ENCODE data around the gene RHBDD3. TPM values are rescaled to one million over a fixed set of nuclear protein-coding genes. Genes with fewer than 3 reads are reported as not detected.

The RHBDD3 gene
- total RNA-seq, 1 donor from 2014 or later, result 29.7 TPM

DNA sequence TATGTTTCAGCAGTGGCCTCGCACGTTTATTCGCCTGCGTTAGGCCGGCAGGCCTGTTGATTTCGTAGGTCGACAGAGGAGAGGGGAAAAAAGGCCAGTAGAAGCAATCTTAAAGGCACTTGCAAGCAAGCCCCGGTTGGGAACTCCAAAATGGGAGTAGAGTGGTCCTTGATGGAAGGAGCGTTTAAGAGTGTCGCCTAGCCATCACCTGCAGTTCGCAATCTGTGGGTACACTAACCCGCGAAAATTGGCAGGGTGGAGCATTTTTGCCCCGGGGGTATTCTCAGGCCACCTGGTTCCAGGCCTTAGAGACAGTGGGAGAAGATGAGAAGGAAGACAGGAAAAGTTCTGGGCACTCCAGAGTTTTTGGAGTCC lies 1.4 kb upstream of the RHBDD3 start:
- peaks cover 0 to 27% of the 10 kb centered on the region in 2 donors for H3K36me3 ChIP-seq
- H3K27ac ChIP-seq, result peak overlapping the region; percentile 99
- TF ChIP-seq POLR2A (IDR thresholded peaks at IDR 0.05), result no peak
- TF ChIP-seq, protein P1, sequence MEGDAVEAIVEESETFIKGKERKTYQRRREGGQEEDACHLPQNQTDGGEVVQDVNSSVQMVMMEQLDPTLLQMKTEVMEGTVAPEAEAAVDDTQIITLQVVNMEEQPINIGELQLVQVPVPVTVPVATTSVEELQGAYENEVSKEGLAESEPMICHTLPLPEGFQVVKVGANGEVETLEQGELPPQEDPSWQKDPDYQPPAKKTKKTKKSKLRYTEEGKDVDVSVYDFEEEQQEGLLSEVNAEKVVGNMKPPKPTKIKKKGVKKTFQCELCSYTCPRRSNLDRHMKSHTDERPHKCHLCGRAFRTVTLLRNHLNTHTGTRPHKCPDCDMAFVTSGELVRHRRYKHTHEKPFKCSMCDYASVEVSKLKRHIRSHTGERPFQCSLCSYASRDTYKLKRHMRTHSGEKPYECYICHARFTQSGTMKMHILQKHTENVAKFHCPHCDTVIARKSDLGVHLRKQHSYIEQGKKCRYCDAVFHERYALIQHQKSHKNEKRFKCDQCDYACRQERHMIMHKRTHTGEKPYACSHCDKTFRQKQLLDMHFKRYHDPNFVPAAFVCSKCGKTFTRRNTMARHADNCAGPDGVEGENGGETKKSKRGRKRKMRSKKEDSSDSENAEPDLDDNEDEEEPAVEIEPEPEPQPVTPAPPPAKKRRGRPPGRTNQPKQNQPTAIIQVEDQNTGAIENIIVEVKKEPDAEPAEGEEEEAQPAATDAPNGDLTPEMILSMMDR (IDR thresholded peaks at IDR 0.05), result no peak
- TF ChIP-seq POLR2AphosphoS5 (IDR thresholded peaks at IDR 0.05; ENCODE audit: insufficient read depth in 1 of 2, low read depth in 1 of 2), result no peak
- no peak for DNase-seq (ENCODE audit: extremely low spot score in 2 of 2)
- H3K4me1 ChIP-seq, result peaks cover 74% of the 10 kb centered on the region
- H3K27me3 ChIP-seq, result no peaks in the 10 kb centered on the region
- H3K9me3 ChIP-seq, result no peaks in the 10 kb centered on the region
- peak overlapping the region; percentile 86 to 95 for H3K4me3 ChIP-seq
- intact Hi-C loops (cut with DNase I), result no loop called here

DNA sequence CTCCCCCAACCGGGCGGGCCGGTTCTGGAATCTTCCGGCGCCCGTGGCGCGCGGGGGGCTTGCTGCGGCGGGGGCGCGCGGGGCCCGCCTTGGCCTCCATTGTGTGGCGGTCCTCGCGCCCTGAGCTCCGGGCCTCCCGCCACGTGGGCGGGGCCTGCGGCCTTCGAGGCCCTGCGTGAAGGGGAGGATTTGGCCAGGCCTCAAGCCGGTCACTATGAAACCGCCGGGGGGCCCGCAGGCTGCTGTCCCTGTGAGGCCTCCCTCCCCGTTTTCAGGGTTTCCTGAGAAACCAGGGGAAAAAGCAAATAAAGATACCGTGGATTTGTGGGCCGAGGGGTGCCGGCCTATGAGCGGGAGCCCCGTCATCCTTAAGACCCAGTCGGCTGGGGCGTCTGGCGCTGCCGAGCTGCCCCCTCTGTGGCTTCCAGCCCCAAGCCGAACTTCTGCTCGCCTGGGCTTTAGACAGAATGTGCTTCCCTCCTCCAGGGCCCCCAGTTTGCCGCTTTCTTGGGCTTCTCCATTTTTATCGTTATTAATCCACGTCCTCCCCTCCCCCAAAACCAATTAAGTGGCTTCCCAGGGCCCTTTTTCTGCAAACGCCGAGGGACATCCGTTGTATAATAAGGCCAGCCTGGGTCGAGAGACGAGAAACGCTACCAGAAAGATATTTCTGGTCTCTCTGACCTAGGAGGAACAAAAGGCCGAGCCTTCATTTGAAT lies 889 bp upstream of the RHBDD3 start:
- peaks cover 69% of the 10 kb centered on the region for H3K4me1 ChIP-seq
- H3K4me3 ChIP-seq, result peak overlapping the region; percentile 86 to 95
- no peak for DNase-seq (ENCODE audit: extremely low spot score in 2 of 2)
- H3K36me3 ChIP-seq, result peaks cover 0 to 23% of the 10 kb centered on the region in 2 donors
- H3K27ac ChIP-seq, result peak overlapping the region; percentile 99
- intact Hi-C loops (cut with DNase I), result no loop called here
- TF ChIP-seq, protein P1 (IDR thresholded peaks at IDR 0.05), result no peak
- TF ChIP-seq POLR2A (IDR thresholded peaks at IDR 0.05), result no peak
- TF ChIP-seq POLR2AphosphoS5 (IDR thresholded peaks at IDR 0.05; ENCODE audit: insufficient read depth in 1 of 2, low read depth in 1 of 2), result no peak
- no peaks in the 10 kb centered on the region for H3K9me3 ChIP-seq
- no peaks in the 10 kb centered on the region for H3K27me3 ChIP-seq

DNA sequence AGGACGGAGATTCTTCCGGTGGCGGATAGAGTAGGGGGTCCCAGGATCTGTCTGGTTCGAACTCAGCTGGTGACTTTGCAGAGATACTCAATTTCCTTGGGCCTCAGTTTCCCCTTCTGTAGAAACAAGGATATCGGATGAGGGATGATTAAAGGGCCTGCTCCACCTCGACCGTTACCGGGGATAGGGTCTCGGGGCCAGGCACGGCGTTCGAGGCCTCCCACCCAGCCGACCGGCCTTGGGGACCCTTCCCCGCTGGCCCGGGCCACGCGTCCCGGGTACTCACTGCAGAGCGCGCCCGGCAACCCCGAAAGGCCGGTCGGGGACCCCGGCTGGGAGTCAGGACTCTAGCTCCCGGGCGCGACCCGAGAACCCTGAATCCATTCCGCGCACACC lies 321 bp downstream of the RHBDD3 start:
- Histone ChIP-seq H3K27ac (peak overlapping the region; percentile 99), H3K4me1 (peaks cover 56% of the 10 kb centered on the region), H3K36me3 (peaks cover 0 to 14% of the 10 kb centered on the region in 2 donors), H3K27me3 (no peaks in the 10 kb centered on the region), H3K4me3 (peak overlapping the region; percentile 86 to 95), H3K9me3 (no peaks in the 10 kb centered on the region)
- intact Hi-C loops (cut with DNase I), result no loop called here
- TF ChIP-seq, protein P1 (IDR thresholded peaks at IDR 0.05), result no peak
- no peak for TF ChIP-seq POLR2AphosphoS5 (IDR thresholded peaks at IDR 0.05; ENCODE audit: insufficient read depth in 1 of 2, low read depth in 1 of 2)
- no peak for TF ChIP-seq POLR2A (IDR thresholded peaks at IDR 0.05)
- no peak for DNase-seq (ENCODE audit: extremely low spot score in 2 of 2)

DNA sequence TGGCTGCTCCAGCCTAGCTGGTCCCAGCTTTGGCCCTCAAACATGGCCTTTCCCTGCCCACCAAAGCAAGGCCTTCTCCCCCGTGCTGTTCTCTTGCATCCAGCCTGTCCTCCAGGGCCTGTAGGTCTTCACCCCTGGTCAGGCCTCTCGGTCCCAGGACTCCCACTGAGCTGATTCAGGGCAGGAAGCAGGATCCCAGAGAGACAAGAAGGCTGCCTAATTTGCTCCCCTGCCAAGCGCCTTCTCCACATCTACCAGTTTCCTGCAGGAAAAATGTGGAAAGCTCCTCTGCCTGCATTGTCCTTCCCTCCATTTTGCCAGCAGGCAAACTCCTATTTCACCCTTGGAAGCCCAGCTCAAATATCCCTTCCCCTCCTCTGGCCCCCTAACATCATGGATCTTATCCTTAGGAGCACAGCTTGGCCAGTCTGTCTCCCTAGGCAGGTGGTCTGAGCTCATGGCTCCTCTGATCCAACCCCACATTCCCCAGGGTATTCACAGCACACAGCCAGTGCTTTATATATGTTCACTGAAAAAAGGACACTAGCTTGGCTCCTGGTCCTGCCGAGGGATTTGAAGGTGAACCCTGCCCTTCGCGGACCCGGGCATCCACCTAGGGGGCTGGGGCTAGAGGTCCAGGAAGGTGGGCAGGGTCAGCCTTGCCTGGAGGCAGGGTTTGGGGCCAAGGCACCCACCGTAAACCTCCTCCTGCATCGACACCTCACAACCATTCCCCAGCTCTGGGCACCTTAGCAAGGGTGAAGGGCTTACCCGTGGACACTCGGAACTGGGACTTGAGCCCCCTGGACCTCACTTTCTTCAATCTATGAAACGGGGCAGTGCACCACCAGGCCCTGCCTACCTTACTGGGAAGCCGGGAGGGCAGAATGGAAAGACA lies 968 bp downstream of the RHBDD3 start:
- intact Hi-C loops (cut with DNase I), result no loop called here
- H3K9me3 ChIP-seq, result no peaks in the 10 kb centered on the region
- H3K4me3 ChIP-seq, result peak overlapping the region; percentile 86 to 95
- TF ChIP-seq POLR2A (IDR thresholded peaks at IDR 0.05), result no peak
- TF ChIP-seq POLR2AphosphoS5 (IDR thresholded peaks at IDR 0.05; ENCODE audit: insufficient read depth in 1 of 2, low read depth in 1 of 2), result no peak
- TF ChIP-seq, protein P1 (IDR thresholded peaks at IDR 0.05), result no peak
- DNase-seq (ENCODE audit: extremely low spot score in 2 of 2), result no peak
- H3K27me3 ChIP-seq, result no peaks in the 10 kb centered on the region
- H3K27ac ChIP-seq, result peak overlapping the region; percentile 99
- H3K36me3 ChIP-seq, result peaks cover 0 to 14% of the 10 kb centered on the region in 2 donors
- H3K4me1 ChIP-seq, result peaks cover 50% of the 10 kb centered on the region

All from vagina (tissue), 2 donors.